KOPT-K1 (cell line): ENCODE data around the gene RHEB.
"Not testable (repeated sequence)": the region's sequence is repeated elsewhere in the genome, so short reads cannot be mapped to it uniquely, and the experiment has no call there.

Experiments used
- H3K27ac ChIP-seq: fragments of 200-600 bp; sonication (generic); 2 replicates; pipeline ENCODE4 v1.5.1; 2016; ENCODE audit warnings: antibody characterized with exemption, mild to moderate bottlenecking, low read depth, low read length; ENCODE audit not compliant: poor library complexity, severe bottlenecking
- H3K36me3 ChIP-seq: fragments of 200-600 bp; sonication (generic); 2 replicates; pipeline ENCODE4 v1.5.1; 2017; ENCODE audit warnings: antibody characterized with exemption, mild to moderate bottlenecking, low read length, moderate library complexity; ENCODE audit not compliant: insufficient read depth
- H3K9me3 ChIP-seq: fragments of 200-600 bp; sonication (generic); 2 replicates; pipeline ENCODE4 v1.5.1; 2017; ENCODE audit warnings: antibody characterized with exemption, low read length, mild to moderate bottlenecking; ENCODE audit not compliant: insufficient read depth, poor library complexity, severe bottlenecking

RHEB gene

GRCh38 chr7:151541709-151542499 lies 22.2 kb upstream of the RHEB start:
- Histone ChIP-seq H3K36me3 (no peaks in the 10 kb centered on the region), H3K9me3 (peaks cover 1% of the 10 kb centered on the region), H3K27ac (no peak overlapping the region)

- Histone ChIP-seq H3K9me3 (peaks cover 8% of the 10 kb centered on the region), H3K36me3 (no peaks in the 10 kb centered on the region), H3K27ac (no peak overlapping the region)
Measured at GRCh38 chr7:151540146-151540545, 20.5 kb upstream of the RHEB start.

- Histone ChIP-seq H3K36me3 (no peaks in the 10 kb centered on the region), H3K27ac (no peak overlapping the region), H3K9me3 (peaks cover 8% of the 10 kb centered on the region)
Measured at GRCh38 chr7:151539088-151539671, 19.5 kb upstream of the RHEB start.

GRCh38 chr7:151537818-151538561 lies 18.3 kb upstream of the RHEB start:
- H3K9me3 ChIP-seq: peaks cover 8% of the 10 kb centered on the region
- H3K27ac ChIP-seq: no peak overlapping the region
- no peaks in the 10 kb centered on the region for H3K36me3 ChIP-seq

GRCh38 chr7:151536178-151536577 lies 16.5 kb upstream of the RHEB start:
- not testable (repeated sequence) for H3K36me3 ChIP-seq, H3K27ac ChIP-seq
- peaks cover 12% of the 10 kb centered on the region for H3K9me3 ChIP-seq

- Histone ChIP-seq H3K9me3 (peaks cover 25% of the 10 kb centered on the region), H3K36me3 (no peaks in the 10 kb centered on the region), H3K27ac (no peak overlapping the region)
Measured at GRCh38 chr7:151529842-151530241, 10.1 kb upstream of the RHEB start.

- Histone ChIP-seq H3K9me3 (peaks cover 20% of the 10 kb centered on the region), H3K27ac (no peak overlapping the region), H3K36me3 (no peaks in the 10 kb centered on the region)
Measured at GRCh38 chr7:151524845-151525244, 5.2 kb upstream of the RHEB start.

- no peak overlapping the region for H3K27ac ChIP-seq
- peaks cover 15% of the 10 kb centered on the region for H3K9me3 ChIP-seq
- H3K36me3 ChIP-seq: no peaks in the 10 kb centered on the region
Measured at GRCh38 chr7:151524331-151524730, 4.6 kb upstream of the RHEB start.

GRCh38 chr7:151520419-151521261 lies 945 bp upstream of the RHEB start:
- 0 out of 2 replicates have a peak, but pooled peaks cover 5% of the 10 kb centered on the region for H3K36me3 ChIP-seq
- H3K27ac ChIP-seq: peak overlapping the region; percentile 96
- peaks cover 12% of the 10 kb centered on the region for H3K9me3 ChIP-seq

GRCh38 chr7:151518947-151519764 lies 539 bp downstream of the RHEB start:
- peak overlapping the region; percentile 96 for H3K27ac ChIP-seq
- H3K36me3 ChIP-seq: 0 out of 2 replicates have a peak, but pooled peaks cover 19% of the 10 kb centered on the region
- peaks cover 18% of the 10 kb centered on the region for H3K9me3 ChIP-seq

- peak overlapping the region; percentile 96 for H3K27ac ChIP-seq
- H3K36me3 ChIP-seq: peaks cover 27% of the 10 kb centered on the region; the same call in 1 of the 2 replicates
- peaks cover 27% of the 10 kb centered on the region for H3K9me3 ChIP-seq
Measured at GRCh38 chr7:151518105-151518946, 1.4 kb downstream of the RHEB start.

GRCh38 chr7:151517601-151518104 lies 2.0 kb downstream of the RHEB start:
- Histone ChIP-seq H3K27ac (peak overlapping the region; percentile 96), H3K36me3 (peaks cover 31% of the 10 kb centered on the region; the same call in 1 of the 2 replicates), H3K9me3 (peaks cover 30% of the 10 kb centered on the region)

GRCh38 chr7:151515276-151515565 lies 4.5 kb downstream of the RHEB start:
- Histone ChIP-seq H3K36me3 (peaks cover 37% of the 10 kb centered on the region; the same call in 1 of the 2 replicates), H3K27ac (no peak overlapping the region), H3K9me3 (peaks cover 20% of the 10 kb centered on the region)
